ENCODE measurements around the gene THOC1.

DNA sequence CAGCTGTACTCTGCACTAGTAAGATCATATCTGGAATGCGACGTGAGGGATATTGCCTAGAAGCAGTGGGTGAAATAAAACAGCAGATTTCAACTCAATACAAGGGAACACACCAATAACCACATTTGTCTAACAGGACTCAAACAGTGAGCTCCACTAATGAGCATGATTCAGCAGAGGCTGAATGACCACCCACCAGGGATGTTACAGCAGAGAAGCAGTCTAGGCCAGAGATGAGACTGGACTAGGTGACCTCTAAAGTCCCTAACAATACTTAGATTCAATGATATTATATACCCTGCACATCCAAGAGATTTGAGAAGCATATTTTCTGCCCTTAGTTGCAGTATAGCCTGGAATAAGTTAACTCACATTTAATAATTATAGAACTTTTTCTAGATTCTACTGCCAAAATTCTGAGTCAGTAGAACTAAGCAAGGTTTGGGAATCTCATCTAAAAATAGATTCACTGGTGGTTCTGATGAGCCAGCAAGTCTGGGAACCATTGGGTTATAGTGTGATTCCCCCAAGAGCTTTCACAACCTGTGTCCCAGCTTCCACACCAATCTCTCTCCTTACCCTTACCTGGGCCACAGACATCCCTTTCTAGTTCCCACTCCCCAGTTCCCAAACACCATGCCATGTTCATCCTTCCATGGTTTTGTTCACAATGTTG lies 6.3 kb downstream of the THOC1 start:
- TF ChIP-seq CTCF (IDR thresholded peaks at IDR 0.05): no peak
- TF ChIP-seq POLR2A (IDR thresholded peaks at IDR 0.05; ENCODE audit: low read depth): no peak

Measured in esophagus muscularis mucosa (tissue), 3 donors.